DMS53 treated with DMSO at 0.1 percent for 48 hours (cell line): ENCODE results near the gene TBC1D22A.
"Not testable (repeated sequence)": the region's sequence is repeated elsewhere in the genome, so short reads cannot be mapped to it uniquely, and the experiment has no call there.

ENCODE experiments used
- DNase-seq: peaks from one replicate; lab custom pipeline; 2025; ENCODE audit not compliant: unreplicated experiment; lab: John Stamatoyannopoulos, UW

Gene TBC1D22A

DNA sequence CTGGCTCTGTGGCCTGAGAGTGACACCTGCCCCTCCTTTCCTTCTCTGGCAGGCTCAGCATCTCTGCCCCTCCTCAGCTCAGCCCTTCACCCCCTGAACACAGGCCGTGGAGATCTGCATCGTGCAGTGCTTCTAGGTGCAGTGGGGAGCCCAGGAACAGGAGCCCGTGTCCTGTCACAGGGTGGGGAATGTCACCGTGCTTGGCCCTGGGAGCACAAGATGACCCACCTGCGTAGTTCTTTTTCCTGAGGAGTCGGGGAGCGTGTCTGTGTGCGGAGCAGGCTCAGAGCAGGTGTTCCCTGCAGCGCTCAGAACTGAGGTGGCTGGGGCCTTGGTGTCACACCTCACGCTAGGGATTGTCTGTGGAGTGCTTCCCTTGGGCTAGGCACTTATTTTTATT, 10.6 kb downstream of the TBC1D22A start:
- DNase-seq, result no peak

DNA sequence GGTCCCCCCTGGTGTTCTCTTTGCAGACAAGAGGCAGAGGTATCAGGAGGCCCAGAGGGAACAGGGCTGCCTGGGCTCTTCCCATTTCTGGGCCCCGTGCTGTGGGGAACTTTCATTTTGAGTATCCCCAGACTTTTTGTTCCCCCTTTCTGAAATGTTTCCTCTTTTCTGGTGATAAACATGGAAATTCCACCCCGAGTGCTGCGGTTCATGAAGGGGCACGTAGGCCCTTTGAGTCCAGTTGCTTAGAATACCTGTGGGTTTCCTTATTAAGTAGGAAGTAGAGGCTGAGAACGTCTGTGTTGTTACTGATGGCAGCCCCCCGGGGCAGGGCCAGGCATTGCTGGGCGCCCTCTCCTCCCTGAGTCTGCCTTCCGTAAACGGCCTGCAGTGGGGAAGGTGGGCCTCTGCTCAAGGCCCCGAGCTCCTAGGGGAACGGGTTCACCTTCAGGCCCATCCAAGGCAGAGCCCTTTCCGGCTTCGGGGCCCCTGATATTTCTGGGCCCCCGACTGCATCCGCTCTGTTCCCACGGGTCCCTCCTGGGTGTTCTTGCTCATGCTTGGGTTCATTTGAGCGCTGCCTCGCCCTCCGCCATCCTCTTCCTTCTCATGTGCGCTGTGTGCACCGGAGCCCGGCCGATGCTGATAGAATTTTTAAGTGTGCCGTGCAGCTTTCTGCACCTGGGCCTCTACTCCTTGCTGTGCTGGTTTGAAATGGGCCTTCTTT, 12.0 kb downstream of the TBC1D22A start:
- DNase-seq, result no peak

DNA sequence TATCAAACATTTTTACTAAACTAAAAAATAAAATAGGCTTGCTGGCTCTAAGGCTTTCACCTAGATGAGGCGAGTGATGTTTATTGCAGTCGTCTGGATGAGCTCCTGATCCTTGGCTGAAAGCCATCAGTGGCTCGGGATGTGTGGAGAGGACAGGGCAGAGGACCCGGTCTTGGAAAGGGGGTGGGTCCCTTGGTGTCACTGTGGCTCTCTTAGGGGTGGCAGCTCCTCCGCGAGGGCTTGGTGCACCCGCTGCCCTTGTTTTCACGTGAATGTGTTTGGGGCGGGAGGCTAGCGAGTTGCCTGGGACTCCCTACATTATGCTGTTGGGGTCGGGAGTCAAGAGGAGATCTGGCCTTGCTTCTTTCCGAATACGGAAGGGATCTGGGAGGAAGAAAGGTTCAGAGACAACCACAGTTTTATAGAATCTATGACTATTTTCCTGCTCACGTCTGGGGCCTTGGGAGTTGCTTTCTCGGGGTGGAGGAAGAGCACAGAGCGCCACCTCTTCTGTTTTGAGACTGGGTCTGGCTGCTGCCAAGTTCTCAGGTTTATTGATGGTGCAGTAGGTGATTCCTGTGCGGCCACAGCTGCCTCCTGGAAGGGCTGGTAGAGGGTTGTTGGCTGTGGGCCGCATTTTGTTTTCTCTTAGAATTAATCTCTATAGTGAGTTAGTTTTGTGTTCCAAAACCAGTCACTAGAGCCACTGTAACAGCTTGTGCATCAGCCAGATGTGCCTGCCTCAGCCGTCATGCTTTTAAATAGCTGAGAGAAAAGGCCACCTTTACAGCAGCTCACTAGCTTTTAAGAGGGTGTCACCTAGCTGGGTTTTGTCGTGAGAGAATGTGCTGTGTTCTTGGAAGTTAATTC, 12.8 kb downstream of the TBC1D22A start:
- no peak for DNase-seq

DNA sequence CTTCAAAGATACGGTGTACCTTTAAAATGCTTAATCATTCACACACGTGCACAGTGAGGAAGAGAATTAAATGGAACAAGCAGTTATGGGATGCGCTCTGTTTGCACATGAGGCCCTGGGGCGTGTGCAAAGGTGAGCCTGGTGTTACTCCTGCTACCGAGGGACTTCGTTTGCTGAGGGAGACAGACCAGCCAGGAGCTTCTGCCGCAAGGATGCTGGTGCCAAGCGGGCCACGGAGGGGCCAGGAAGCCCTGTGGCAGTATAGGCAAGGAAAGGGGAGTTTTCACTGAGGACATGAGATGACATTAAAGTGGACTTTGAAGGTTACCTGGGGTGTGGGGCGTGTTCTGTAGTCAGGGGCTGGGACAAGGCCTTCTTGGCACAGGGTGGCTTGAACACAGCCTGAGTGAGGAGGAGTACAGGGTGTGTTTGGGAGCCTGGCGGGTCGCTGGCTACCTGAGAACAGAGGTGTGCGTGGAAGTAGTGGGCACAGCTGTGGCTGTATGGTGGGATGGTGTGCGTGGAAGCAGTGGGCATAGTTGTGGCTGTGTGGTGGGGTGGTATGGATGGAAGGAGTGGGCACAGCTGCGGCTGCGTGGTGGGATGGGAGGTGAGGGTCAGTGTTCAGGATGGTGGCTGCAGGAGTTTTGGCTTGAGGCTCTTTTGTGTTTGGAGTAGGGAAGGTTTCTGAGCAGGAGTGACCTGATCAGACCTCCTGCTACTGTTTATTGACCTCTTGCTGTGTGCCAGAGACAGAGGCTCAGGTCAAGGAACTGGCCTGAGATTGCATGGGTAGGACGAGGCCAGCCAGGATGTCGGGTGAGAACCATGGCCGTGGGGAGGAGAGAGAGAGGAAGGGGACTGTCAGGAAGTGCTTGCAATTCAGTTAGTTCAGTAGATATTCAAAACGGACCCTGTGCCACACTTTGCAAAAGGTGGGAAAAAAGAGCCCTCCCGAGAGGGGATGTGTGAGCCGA, 13.7 kb downstream of the TBC1D22A start:
- no peak for DNase-seq

DNA sequence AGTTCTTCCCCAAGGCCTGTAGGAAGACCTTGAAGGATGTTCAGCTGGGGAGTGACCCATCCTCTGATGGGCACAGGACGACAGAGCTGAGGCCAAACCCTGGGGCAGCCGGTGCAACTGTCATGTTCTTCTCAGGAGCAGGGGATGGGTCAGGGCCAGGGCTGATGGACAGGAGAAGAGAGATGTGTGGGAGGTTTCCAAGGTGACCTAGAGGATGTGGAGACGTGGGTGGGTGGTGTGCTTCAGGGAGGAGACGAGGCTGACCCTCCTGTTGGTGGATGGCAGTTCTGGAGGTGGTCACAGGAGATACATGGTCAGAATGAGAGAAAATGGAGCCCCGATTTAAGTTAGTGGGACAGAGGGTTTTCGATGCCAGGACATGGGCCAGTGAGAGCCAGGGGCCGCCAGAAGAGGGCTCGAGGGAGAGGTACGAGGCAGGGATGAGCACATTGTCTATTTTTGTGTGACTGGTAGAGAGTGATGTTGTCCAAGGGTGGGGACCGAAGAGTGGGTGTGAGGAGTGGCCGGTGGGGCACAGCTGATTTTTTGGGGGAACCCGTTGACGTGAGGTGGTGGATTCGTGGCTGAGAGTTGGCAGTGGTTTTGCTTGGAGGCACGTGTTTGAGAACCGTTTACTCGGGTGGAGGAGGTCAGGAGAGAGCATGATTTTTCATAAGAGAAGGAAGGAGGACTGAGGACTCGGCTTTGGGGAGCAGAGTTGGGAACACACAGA, 14.6 kb downstream of the TBC1D22A start:
- DNase-seq, result no peak

DNA sequence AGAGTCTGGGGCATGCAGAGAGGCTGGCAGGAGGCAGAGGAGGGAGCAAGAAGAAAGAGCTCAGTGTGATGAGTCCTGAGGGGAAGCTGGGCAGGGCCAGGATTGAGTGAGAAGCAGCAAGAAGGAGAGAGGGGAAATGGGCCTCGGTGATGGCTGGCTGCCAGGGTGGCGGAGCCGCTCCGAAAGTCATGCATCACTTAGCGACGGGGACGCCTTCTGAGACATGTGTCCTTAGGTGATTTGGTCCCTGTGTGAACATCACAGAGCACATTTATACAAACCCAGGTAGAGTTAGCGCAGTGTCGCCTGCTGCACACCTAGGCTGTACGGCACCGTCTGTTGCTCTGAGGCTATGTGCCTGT, 15.1 kb downstream of the TBC1D22A start:
- DNase-seq, result no peak

DNA sequence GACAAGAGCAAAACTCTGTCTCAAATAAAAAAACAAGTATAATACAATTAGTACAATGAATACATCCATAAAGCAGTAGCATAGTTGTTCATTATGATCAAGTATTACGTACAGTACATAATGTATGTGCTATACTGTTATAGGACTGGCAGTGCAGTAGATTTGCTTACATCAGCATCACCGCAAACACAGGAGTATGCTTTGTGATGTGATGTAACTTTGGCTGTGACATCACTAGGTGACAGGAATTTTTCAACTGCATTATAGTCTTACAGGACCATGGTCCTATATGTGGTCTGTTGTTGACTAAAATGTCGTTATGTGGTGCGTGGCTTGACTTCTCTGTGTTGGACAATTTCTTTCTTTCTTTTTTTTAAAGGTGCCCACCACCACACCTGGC, 16.6 kb downstream of the TBC1D22A start:
- DNase-seq, result no peak

DNA sequence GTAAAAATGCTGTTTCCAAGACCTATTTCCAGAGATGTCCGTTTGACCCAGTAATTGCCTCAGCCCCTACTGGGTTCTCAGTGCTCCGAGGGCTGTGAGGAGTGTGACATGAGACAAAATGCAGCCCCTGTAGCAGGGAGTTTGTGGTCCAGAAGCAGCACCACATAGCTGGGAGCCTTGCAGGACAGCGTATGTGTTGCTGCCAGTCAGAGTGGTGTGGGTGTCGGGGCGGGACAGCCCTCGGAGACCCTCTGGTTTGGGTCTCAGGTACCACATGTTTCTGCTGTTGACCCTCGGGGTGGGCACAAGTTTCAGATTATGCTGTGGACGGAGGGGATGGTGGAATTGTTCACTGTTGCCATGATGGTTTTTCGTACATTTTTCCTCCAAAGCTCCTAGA, 17.2 kb downstream of the TBC1D22A start:
- no peak for DNase-seq

DNA sequence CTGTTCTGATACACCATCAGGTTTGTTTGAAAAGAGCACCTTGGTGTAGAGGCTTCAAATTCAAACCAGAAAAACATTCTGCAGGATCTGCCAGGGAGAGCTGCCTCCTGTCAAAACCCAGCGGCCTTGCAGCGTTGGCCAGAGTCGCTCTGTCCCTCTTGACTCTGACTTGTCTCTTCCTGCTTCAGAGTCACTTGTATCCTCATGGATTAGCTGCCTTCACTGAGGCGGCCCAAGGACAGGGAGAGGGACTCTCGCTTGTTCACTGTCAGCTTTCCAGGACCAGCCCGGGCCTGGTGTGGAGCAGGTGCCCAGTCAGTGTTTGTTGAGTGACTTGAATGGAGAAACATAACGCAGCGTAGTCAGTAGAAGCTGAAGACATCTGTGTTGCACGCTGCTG, 18.0 kb downstream of the TBC1D22A start:
- DNase-seq, result no peak

DNA sequence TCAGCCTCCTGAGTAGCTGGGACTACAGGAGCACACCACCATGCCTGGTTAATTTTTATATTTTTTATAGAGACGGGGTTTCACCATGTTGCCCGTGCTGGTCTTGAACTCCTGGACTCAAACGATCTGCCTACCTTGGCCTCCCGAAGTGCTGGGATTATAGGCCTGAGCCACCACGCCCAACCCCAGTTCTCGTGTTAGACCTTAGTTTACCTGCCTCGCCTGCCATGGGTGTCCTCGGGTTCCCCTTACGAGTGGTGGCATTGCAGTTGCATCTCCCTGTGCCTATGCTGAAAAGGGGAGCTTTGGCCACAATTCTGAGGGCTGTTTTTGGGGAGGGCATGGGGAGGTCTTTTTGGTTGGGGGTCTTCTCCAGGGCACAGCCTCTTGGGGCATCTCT, 18.8 kb downstream of the TBC1D22A start:
- DNase-seq, result no peak

DNA sequence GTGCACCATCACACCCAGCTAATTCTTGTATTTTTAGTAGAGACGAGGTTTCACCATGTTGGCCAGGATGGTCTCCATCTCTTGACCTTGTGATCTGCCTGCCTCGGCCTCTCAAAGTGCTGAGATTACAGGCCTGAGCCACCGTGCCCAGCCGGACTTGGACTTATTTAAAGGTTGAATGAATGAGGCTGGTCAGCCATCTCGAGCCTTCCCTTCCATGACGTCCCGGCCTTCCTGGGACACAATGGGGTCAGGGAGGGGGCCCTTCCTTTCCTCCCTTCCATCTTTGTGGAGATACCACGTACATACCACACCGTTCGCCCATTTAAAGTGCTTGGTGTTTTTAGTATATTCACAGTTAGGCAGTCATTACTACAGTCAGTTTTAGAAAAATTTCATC, 19.8 kb downstream of the TBC1D22A start:
- DNase-seq, result not testable (repeated sequence)

DNA sequence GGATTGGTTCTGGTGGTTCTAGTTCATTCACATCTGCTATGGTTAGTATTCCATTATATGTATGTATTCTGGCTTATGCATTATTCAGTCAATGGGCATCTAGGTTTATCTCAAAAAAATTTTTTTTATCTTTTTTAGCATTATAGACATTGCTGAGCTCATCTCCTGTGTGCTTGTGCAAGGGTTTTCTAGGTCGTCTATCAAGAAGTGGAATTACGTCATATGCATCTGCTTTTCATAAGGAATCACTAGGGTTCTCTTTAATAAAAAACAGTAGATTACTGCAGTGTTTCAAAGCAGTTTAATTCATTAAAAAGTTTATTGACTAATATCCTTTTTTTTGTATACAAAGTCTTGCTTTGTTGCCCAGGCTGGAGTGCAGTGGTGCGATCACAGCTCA, 21.3 kb downstream of the TBC1D22A start:
- no peak for DNase-seq

DNA sequence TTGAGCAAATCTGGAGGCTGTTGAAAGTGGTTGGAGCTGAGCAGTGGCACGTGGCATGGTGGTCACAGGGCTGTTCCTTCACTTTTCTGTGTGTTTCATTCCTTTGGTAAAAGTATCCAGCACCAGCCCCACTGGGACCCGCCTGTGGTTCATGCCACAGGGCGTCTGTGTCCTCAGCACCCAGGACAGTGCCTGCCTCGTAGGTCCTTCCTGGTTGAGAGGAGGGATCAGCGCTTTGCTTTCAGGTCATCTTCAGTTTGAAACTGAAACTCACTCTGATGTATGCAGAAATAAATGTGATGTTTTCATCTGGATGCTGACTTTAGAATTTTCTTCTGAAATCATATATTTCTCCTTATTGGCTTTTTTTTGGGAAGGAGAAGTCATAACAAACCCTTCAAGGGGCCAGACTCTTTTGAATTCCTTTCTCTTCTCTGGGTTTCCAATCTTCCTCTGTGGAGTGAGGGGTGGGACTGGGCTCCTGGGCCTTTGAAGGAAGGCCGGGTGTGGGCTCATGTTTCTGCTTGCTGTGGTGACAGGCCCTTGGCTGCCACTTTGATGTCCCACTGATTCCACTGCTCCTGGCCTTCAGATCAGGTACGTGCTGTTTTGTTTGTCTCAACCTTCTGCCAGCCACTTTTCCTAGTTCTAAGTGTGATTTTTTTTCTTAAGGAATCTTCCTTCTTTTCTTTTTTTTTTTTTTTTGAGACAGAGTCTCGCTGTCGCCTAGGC, 26.2 kb downstream of the TBC1D22A start:
- no peak for DNase-seq

DNA sequence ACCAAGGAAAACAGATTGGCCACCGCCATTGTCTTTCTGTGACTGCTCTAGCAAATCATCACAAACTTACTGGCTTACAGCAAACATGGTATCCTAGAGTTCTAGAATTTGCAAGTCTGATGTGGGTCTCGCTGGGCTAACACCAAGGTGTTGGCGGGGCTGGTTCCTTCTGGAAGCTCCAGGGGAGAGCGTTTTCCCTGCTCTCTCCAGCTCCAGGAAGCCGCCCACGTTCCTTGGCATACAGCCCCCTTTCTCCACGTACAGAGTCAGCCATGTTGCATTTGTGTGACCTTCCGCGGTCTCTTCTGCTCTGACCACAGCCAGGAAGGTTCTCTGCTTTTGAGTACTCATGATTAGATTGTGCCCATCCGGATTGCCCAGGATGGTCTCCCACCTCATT, 27.5 kb downstream of the TBC1D22A start:
- no peak for DNase-seq

DNA sequence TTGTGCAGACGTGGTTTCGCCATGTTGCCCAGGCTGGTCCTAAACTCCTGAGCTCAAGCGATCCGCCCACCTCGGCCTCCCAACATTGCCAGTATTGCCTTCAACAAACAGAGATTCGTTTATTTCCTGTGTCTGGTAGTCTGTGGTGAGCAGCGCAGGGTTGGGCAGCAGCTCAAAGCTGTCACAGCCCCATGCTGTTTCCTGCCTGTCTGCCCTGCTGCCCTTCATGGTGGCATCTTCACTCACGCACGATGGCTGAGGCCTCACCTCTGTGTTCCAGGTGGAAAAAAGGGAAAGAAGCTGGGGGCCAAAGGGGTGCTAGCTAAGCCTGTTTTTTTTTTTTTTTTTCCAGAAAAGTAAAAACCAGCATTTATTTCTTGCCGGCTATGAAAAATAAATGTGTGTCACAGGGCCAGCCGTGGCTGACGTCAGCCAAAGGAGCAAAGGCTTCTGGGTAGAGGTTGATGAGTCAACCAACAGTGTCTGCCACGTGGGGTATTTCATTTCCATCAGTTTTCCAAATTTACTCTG, 28.8 kb downstream of the TBC1D22A start:
- DNase-seq, result no peak

DNA sequence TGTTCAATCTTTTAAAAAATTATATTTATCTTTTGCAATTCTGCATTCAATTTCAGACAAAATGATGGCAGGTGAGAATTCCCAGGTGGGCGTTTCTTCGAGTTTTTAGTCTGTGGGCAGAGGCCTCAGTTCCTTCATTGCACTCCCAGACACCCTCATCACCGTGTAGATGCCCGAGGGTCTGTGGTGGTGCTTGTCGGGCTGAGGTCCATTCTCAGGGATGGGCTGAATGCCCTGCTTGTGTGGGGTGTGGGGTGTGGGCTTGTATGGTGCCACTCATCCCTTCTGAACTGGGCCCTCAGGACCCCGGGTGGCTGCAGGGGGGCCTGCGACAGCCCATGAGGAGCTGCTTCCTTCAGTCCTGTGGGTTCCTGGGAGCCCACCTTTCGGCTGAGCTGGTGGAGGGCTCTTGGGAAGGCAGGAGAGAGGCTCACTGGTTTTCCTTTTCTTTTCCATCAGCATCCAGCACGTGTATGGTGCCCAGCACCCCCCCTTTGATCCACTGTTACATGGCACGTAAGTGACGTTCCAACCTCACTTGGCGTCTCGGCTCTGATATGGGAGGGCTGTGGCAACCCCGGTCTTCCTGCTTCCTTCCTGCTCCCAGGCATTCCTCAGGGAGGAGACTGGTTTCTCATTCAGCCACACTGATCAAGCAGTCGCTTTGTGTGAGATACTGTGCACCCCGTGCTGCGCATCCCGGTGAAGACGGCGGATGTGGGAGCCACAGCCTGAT, 29.8 kb downstream of the TBC1D22A start:
- DNase-seq, result no peak

DNA sequence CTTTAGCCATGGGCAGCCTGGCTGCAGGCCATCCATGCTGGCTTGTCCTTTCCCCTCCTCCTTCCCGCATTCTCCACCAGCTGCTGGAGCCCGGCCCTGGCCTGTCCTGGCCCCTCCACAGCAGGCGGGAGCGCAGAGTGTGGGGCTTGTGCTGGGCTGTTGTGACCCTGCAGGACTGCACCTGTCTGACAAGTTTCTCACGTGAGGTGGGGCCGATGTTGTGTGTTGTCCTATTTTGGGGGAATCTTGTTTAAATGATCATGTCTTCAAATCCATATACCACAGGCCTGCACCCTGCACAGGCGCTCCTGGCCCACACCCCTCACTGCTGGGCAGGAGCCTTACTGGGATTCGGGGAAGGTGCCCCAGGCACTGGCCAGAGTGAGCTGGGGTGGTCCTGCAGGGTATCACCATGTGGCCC, 30.4 kb downstream of the TBC1D22A start:
- no peak for DNase-seq

DNA sequence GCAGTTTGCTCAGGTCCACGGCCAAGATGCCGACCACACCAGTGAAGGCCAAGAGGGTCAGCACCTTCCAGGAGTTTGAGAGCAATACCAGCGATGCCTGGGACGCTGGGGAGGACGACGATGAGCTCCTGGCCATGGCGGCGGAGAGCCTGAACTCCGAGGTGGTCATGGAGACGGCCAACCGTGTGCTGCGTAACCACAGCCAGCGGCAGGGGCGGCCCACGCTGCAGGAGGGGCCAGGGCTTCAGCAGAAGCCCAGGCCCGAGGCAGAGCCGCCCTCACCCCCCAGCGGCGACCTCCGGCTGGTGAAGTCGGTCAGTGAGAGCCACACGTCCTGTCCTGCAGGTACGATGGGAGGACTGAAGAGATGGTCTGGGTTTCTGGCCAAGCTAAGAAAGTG, 31.0 kb downstream of the TBC1D22A start:
- DNase-seq, result no peak

DNA sequence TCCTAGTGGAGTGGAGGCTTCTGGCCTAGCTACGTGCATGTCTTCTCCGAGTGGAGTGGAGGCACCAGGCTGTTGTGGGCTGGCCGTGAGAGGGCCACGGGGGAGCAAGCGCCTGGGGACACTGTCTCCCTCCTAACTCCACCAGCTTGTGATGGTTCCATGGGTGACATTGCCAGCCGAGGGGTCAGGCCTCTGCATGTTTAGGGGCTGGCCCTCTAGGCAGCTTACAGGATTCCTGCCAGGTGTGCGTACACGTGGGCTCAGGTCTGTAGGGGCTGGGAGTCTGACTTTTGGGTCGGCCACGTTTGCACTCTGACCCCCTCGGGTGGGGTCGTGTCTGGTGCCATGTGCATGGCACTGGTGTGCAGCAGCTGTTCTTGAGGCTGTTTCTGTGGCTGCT, 31.6 kb downstream of the TBC1D22A start:
- no peak for DNase-seq
